ENCODE measurements around the gene NUP214. TPM values are rescaled to one million over a fixed set of nuclear protein-coding genes. Genes with fewer than 3 reads are reported as not detected.
A peak's percentile ranks its signal among the peaks of the same experiment; 100 is the strongest.
"Not testable (repeated sequence)": the region's sequence is repeated elsewhere in the genome, so short reads cannot be mapped to it uniquely, and the experiment has no call there.

The NUP214 gene
- total RNA-seq, 1 experiment from 2014 or later: 36.1 TPM

- DNase-seq: no peak
- H3K27ac ChIP-seq: no peak overlapping the region
- no peaks in the 10 kb centered on the region for H3K9me3 ChIP-seq (replicated peaks)
- H3K4me3 ChIP-seq: no peak overlapping the region
- H3K4me1 ChIP-seq: peaks cover 35% of the 10 kb centered on the region
- H3K36me3 ChIP-seq: no peaks in the 10 kb centered on the region
- H3K27me3 ChIP-seq: peaks cover 17% of the 10 kb centered on the region
These were observed 21.9 kb upstream of the NUP214 start for GRCh38 chr9:131103535-131103934.

DNA sequence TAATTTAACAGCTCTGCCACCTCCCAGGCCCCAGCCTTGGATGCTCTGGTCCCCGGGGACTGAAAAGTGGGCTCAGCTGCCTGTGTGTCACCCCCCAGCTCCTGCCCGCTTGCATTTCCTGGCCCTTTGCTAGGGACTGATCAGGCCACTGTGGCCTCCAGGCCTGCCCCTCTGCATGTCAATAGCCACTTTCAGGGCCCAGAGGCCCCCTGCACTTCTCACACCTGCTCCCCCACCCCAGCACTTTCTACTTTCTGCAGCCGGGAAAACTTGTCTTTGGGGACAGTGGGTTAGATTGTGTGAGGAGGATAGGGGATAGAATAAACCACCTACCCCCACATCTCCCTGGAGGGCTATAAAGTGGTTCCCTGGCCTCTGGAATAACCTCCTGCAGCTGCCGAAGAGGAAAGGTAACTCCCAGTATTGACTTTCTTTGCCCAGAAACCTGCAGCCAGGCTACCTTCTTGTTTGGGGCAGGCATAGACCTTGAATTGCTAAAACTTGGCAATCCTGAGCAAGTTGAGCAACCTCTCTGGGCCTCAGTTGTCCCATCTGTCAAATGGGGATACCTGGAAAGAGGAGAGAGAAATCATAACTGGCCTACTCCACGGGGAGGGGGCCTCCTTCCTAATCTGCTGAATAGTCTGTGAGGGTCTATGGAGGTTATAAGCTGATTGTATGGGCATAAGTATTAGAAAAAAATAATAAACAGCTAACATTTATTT lies 21.2 kb upstream of the NUP214 start:
- no peaks in the 10 kb centered on the region for H3K36me3 ChIP-seq
- no peaks in the 10 kb centered on the region for H3K9me3 ChIP-seq (replicated peaks)
- no peak overlapping the region for H3K27ac ChIP-seq
- no peak overlapping the region for H3K4me3 ChIP-seq
- H3K27me3 ChIP-seq: peaks cover 14% of the 10 kb centered on the region
- peak in 1 of 2 experiments; percentile 53 for DNase-seq
- H3K4me1 ChIP-seq: peaks cover 31% of the 10 kb centered on the region

DNA sequence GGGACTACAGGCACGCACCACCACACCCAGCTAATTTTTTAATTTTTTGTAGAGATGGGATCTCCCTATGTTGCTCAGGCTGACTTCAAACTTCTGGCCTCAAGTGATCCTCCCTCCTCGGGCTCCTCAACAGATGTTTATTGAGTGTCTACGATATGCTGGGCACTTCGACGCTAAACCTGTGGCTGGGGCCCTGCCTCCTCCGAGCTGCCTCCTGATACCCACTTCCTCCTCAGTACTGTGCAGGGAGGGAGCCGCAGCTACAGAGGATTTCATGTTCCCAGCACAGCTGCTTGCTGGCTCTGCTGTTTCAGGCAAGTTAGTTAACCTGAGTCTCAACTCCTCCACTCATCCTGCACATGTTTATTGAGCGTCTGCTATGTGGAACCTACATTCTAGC lies 19.4 kb upstream of the NUP214 start:
- Histone ChIP-seq H3K36me3 (no peaks in the 10 kb centered on the region), H3K9me3 (replicated peaks) (no peaks in the 10 kb centered on the region), H3K27ac (no peak overlapping the region), H3K27me3 (peaks cover 18% of the 10 kb centered on the region), H3K4me1 (peaks cover 31% of the 10 kb centered on the region), H3K4me3 (no peak overlapping the region)
- no peak for DNase-seq

- H3K4me3 ChIP-seq: no peak overlapping the region
- peaks cover 32% of the 10 kb centered on the region for H3K4me1 ChIP-seq
- no peak for DNase-seq
- H3K36me3 ChIP-seq: no peaks in the 10 kb centered on the region
- peaks cover 34% of the 10 kb centered on the region for H3K27me3 ChIP-seq
- no peaks in the 10 kb centered on the region for H3K9me3 ChIP-seq (replicated peaks)
- H3K27ac ChIP-seq: no peak overlapping the region
These were observed 17.6 kb upstream of the NUP214 start for GRCh38 chr9:131107760-131108159.

DNA sequence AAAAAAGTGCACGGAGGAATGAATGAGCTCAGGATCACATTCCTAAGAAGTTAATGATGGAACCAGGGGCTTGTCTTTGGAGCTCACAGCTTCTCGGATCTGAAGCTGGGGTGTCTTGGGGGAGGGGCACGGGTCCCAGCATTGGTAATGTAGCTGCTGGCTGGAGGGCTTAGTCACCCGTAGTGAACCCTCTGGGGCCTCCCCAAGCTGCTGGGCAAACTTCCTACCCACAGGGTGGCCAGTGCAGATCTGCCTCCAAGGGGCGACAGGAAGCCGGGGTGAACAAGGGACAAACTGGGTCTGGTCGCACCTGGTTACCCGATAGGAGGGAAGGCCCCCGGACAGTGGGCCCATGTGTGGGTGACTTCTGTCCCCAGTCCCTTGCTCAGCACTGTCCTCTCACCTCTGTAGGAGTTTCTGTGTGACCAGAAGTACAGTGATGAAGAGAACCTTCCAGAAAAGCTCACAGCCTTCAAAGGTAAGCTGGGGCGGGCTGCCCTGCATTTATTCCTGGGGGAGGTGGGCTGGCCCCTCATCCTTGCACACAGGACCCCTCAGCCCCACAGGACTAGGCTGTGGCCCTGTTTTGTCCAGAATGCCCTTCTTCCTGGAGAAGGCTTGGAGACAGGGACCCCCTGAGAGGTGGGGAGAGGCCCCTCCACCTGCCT lies 14.1 kb upstream of the NUP214 start:
- Histone ChIP-seq H3K4me1 (peaks cover 9% of the 10 kb centered on the region; the same call in 1 of the 2 replicates), H3K4me3 (peak overlapping the region; percentile 28), H3K36me3 (no peaks in the 10 kb centered on the region), H3K27me3 (peaks cover 41% of the 10 kb centered on the region), H3K9me3 (replicated peaks) (no peaks in the 10 kb centered on the region), H3K27ac (no peak overlapping the region)
- no peak for DNase-seq

- DNase-seq: peak; percentile 44 to 65
- H3K27ac ChIP-seq: no peak overlapping the region
- no peaks in the 10 kb centered on the region for H3K36me3 ChIP-seq
- H3K27me3 ChIP-seq: peaks cover 43% of the 10 kb centered on the region
- peaks cover 9% of the 10 kb centered on the region; the same call in 1 of the 2 replicates for H3K4me1 ChIP-seq
- peak overlapping the region; percentile 28 for H3K4me3 ChIP-seq
- H3K9me3 ChIP-seq (replicated peaks): no peaks in the 10 kb centered on the region
These were observed 13.5 kb upstream of the NUP214 start for GRCh38 chr9:131111854-131112311.

DNA sequence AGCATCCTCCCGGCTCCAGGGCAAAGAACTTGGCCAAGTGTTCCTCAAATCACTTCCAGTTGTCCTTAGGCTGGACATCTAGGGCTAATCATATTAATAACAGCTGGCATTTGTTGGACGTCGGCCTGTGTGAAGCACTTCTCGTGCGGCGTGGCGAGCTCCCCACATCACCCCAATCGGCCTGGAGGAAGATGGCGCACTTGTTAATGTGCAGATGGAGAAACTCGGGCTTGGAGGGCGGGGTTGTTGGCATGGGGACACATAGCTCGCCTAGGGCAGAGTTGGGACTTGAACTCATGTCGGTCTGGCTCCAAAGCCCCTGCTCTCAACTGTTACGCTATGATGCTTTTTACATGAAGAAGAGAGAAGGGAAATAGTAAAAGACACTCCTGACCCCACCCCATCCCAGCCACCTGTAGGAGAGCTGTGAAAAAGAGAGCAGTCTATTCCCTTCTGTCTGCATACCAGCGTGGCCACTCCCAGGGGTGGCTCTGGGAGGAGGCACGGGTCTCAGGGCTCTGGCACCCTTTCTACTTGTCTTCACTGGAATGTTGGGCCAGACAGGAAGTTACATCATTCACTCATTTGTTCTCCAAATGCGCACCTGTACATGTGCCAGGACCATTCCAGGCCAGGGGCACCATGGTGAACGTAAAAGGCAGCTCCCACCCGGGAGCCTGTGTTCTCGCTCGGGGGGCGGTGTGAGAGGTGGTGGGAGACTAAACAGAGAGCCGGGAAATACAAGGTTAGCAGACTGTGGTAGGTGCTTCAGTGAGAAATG lies 12.8 kb upstream of the NUP214 start:
- Histone ChIP-seq H3K27me3 (peaks cover 37% of the 10 kb centered on the region), H3K4me1 (peaks cover 9% of the 10 kb centered on the region; the same call in 1 of the 2 replicates), H3K27ac (no peak overlapping the region), H3K36me3 (no peaks in the 10 kb centered on the region), H3K4me3 (no peak overlapping the region), H3K9me3 (replicated peaks) (no peaks in the 10 kb centered on the region)
- DNase-seq: no peak

GRCh38 chr9:131113655-131114054 lies 11.7 kb upstream of the NUP214 start:
- H3K36me3 ChIP-seq: no peaks in the 10 kb centered on the region
- DNase-seq: no peak

DNA sequence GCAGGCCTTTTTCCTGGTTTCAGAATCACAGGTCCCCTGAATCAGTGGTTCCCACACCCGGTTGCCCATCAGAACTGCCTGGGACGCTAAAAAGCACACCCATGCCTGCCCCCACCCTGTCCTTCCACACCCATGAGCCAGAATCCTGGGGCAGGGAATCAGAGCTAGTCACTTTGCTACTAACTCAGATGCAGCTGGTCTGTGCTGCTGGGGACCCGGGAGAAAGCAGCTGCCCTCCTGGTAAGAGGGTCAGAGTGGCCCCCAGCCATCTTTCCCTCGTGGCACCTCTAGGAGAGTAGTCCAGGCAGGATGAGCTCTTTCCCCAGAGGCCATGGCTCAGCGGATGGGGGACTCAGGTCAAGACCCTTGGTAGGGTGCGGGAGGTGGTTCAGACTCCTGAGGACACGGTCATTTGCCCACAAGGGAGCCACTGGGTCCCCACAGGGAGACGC lies 11.3 kb upstream of the NUP214 start:
- Histone ChIP-seq H3K36me3 (no peaks in the 10 kb centered on the region), H3K4me3 (no peak overlapping the region), H3K27ac (no peak overlapping the region), H3K4me1 (peaks cover 9% of the 10 kb centered on the region; the same call in 1 of the 2 replicates), H3K9me3 (replicated peaks) (no peaks in the 10 kb centered on the region), H3K27me3 (peaks cover 42% of the 10 kb centered on the region)
- no peak for DNase-seq

More at GRCh38 chr9:131113655-131114054, 11.7 kb upstream of the NUP214 start:
- H3K9me3 ChIP-seq (replicated peaks): no peaks in the 10 kb centered on the region
- H3K4me3 ChIP-seq: no peak overlapping the region
- H3K27me3 ChIP-seq: peaks cover 42% of the 10 kb centered on the region
- H3K4me1 ChIP-seq: peaks cover 9% of the 10 kb centered on the region; the same call in 1 of the 2 replicates
- no peak overlapping the region for H3K27ac ChIP-seq

DNA sequence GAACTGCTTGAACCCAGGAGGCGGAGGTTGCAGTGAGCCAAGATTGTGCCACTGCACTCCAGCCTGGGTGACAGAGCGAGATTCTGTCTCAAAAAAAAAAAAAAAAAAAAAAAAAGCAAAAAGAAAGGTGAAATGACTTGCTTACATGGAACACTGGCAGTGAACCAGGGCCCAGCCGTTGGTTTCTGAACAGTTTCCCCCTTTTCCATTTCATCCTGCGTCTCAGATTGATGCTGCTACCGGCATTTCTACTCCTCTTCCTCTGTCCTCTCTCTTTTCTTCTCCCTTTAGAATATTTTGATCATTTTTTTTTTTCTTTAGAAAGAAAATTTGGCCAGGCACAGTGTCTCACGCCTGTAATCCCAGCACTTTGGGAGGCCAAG lies 10.0 kb upstream of the NUP214 start:
- H3K36me3 ChIP-seq; H3K4me3 ChIP-seq; H3K27ac ChIP-seq; H3K9me3 ChIP-seq (replicated peaks); DNase-seq; H3K4me1 ChIP-seq: not testable (repeated sequence)
- peaks cover 43% of the 10 kb centered on the region for H3K27me3 ChIP-seq

GRCh38 chr9:131116281-131117120 lies 8.9 kb upstream of the NUP214 start:
- Histone ChIP-seq H3K27ac (no peak overlapping the region), H3K27me3 (peaks cover 40% of the 10 kb centered on the region), H3K4me1 (peaks cover 6% of the 10 kb centered on the region; the same call in 1 of the 2 replicates), H3K9me3 (replicated peaks) (no peaks in the 10 kb centered on the region), H3K36me3 (no peaks in the 10 kb centered on the region), H3K4me3 (no peak overlapping the region)
- no peak for DNase-seq

DNA sequence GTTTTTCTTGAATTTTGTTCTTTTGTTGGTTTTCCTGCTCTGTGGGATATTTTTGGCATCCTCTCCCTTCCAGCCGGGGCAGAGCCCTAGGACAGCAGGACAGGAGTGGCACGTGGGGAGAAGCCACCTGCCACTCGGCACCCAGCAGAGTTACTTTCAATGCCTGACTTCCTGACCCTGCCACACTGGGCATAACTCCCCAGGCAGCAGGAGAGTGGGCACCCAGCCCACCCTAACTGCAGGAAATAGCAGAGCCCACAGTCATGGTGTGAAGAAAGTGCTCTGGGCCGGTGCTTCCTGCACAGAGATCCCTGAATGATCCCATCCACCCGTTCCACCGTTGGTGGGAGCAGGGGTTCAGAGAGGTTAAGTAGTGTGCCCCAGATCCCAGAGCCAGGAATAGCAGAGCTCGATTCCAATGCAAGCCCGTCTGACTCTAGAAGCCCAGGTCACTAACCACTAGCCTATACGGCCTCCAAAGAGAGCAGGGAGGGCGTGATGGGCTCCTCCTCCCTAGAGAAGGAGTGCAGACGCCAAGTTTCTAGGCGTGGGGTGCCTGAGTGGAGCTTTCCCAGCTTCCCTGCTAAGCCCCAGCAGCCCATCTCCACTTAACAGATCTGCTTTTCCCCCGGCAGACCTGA lies 8.1 kb upstream of the NUP214 start:
- Histone ChIP-seq H3K9me3 (replicated peaks) (no peaks in the 10 kb centered on the region), H3K4me1 (peaks cover under 1% of the 10 kb centered on the region; the same call in 1 of the 2 replicates), H3K36me3 (no peaks in the 10 kb centered on the region), H3K27me3 (peaks cover 33% of the 10 kb centered on the region), H3K4me3 (no peak overlapping the region), H3K27ac (no peak overlapping the region)
- DNase-seq: no peak

DNA sequence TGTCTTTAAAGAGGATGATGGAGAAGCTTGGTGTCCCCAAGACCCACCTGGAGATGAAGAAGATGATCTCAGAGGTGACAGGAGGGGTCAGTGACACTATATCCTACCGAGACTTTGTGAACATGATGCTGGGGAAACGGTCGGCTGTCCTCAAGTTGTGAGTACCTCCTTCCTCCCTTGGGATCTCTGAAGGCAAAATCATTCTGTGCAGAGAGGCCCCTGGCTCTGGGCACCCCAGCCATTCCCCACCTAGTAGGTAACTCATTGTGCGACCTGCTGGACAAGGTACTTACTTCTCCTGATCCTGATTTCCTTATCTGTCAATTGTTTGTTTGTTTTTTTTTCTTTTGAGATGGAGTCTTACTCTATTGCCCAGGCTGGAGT lies 7.6 kb upstream of the NUP214 start:
- H3K4me3 ChIP-seq: no peak overlapping the region
- DNase-seq: no peak
- H3K36me3 ChIP-seq: no peaks in the 10 kb centered on the region
- H3K27me3 ChIP-seq: peaks cover 28% of the 10 kb centered on the region
- H3K4me1 ChIP-seq: no peaks in the 10 kb centered on the region
- H3K27ac ChIP-seq: no peak overlapping the region
- H3K9me3 ChIP-seq (replicated peaks): no peaks in the 10 kb centered on the region

DNA sequence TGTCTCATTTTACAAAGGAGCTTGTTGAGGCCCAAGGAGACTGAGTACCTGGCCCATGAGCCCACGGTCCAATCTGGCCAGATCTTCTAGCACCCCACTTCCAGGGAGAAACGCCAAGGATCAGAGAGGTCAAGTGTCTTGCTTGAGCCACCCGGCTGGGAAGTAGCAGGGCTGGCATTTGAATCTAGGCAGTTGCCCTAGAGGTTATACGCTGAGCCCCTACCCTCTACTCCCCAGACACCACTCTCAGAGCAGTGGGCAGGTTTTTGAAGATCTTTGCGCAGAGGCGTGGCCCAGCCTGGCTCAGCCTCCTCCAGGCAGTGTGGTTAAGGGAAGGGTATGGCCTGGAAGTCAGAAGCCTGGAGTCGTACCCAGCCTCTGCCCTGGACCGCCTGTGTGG lies 5.8 kb upstream of the NUP214 start:
- no peak for DNase-seq
- Histone ChIP-seq H3K27me3 (peaks cover 21% of the 10 kb centered on the region), H3K4me1 (no peaks in the 10 kb centered on the region), H3K27ac (no peak overlapping the region), H3K36me3 (no peaks in the 10 kb centered on the region), H3K9me3 (replicated peaks) (no peaks in the 10 kb centered on the region), H3K4me3 (no peak overlapping the region)
